ENCODE data around the gene GPR15LG.

The GPR15LG gene

DNA sequence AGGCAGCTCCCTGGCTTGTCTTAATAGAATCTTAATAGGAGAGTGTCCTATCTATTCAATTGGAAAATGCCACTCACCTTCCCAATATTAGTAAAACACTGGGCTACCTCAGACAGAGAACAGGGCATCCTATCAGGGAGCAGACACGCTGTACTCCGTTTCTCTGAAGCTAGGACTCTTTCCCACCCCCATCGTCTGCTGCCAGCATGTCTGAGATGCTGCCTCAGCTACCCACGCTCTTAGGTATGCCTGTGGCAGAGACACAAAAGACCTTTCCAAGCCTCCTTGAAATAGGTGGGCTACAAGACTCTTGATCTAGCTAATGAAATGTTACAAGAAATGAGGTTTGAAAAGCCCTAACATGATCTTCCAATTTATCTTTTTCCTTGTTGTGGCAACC, 54.2 kb downstream of the GPR15LG start:
- no peak overlapping the region for H3K4me3 ChIP-seq (ENCODE audit: low read depth, low read length)
- ChIA-PET CTCF (interaction anchor here (1.1 kb wide), 1 partner anchor 13 kb away, joined by 3 read pairs; no protein-coding TSS in a partner anchor), POLR2A (no interaction called here)
- no peaks in the 10 kb centered on the region for H3K4me1 ChIP-seq (ENCODE audit: control insufficient read depth, insufficient read depth, low read length)
- H3K27ac ChIP-seq (ENCODE audit: extremely low read depth, low read depth, low read length) = no peak overlapping the region
- no peaks in the 10 kb centered on the region for H3K9me3 ChIP-seq (ENCODE audit: control insufficient read depth, insufficient read depth, low read depth, low read length)
- TF ChIP-seq, protein P1, sequence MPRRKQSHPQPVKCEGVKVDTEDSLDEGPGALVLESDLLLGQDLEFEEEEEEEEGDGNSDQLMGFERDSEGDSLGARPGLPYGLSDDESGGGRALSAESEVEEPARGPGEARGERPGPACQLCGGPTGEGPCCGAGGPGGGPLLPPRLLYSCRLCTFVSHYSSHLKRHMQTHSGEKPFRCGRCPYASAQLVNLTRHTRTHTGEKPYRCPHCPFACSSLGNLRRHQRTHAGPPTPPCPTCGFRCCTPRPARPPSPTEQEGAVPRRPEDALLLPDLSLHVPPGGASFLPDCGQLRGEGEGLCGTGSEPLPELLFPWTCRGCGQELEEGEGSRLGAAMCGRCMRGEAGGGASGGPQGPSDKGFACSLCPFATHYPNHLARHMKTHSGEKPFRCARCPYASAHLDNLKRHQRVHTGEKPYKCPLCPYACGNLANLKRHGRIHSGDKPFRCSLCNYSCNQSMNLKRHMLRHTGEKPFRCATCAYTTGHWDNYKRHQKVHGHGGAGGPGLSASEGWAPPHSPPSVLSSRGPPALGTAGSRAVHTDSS (tag by site-specific recombination; IDR thresholded peaks at IDR 0.05) = no peak
- TF ChIP-seq ZNF610 (tag by site-specific recombination; IDR thresholded peaks at IDR 0.05; ENCODE audit: borderline replicate concordance) (no peak), ZNF174 (tag by site-specific recombination; IDR thresholded peaks at IDR 0.05) (no peak), MYNN (tag by site-specific recombination; IDR thresholded peaks at IDR 0.05; ENCODE audit: borderline replicate concordance) (no peak), ZNF843 (tag by site-specific recombination; IDR thresholded peaks at IDR 0.05) (no peak), ZBTB20 (tag by site-specific recombination; IDR thresholded peaks at IDR 0.05) (no peak)
- TF ChIP-seq, protein P2, sequence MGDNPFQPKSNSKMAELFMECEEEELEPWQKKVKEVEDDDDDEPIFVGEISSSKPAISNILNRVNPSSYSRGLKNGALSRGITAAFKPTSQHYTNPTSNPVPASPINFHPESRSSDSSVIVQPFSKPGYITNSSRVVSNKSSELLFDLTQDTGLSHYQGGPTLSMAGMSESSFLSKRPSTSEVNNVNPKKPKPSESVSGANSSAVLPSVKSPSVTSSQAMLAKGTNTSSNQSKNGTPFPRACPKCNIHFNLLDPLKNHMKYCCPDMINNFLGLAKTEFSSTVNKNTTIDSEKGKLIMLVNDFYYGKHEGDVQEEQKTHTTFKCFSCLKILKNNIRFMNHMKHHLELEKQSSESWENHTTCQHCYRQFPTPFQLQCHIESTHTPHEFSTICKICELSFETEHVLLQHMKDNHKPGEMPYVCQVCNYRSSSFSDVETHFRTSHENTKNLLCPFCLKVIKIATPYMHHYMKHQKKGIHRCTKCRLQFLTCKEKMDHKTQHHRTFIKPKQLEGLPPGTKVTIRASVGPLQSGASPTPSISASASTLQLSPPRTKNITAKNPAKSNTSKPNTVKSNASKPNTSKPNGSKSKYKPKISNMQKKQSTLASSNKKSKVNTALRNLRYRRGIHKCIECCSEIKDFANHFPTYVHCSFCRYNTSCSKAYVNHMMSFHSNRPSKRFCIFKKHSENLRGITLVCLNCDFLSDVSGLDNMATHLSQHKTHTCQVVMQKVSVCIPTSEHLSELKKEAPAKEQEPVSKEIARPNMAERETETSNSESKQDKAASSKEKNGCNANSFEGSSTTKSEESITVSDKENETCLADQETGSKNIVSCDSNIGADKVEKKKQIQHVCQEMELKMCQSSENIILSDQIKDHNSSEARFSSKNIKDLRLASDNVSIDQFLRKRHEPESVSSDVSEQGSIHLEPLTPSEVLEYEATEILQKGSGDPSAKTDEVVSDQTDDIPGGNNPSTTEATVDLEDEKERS (tag by site-specific recombination; IDR thresholded peaks at IDR 0.05) = no peak
- TF ChIP-seq, protein P3, sequence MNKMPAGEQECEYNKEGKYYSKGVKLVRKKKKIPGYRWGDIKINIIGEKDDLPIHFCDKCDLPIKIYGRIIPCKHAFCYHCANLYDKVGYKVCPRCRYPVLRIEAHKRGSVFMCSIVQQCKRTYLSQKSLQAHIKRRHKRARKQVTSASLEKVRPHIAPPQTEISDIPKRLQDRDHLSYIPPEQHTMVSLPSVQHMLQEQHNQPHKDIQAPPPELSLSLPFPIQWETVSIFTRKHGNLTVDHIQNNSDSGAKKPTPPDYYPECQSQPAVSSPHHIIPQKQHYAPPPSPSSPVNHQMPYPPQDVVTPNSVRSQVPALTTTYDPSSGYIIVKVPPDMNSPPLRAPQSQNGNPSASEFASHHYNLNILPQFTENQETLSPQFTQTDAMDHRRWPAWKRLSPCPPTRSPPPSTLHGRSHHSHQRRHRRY (tag by site-specific recombination; IDR thresholded peaks at IDR 0.05) = no peak
- TF ChIP-seq, protein P4, sequence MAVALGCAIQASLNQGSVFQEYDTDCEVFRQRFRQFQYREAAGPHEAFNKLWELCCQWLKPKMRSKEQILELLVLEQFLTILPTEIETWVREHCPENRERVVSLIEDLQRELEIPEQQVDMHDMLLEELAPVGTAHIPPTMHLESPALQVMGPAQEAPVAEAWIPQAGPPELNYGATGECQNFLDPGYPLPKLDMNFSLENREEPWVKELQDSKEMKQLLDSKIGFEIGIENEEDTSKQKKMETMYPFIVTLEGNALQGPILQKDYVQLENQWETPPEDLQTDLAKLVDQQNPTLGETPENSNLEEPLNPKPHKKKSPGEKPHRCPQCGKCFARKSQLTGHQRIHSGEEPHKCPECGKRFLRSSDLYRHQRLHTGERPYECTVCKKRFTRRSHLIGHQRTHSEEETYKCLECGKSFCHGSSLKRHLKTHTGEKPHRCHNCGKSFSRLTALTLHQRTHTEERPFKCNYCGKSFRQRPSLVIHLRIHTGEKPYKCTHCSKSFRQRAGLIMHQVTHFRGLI (tag by site-specific recombination; IDR thresholded peaks at IDR 0.05) = no peak
- H3K36me3 ChIP-seq (ENCODE audit: control insufficient read depth in 2 of 2, insufficient read depth in 1 of 2, low read length in 2 of 2) = no peaks in the 10 kb centered on the region

DNA sequence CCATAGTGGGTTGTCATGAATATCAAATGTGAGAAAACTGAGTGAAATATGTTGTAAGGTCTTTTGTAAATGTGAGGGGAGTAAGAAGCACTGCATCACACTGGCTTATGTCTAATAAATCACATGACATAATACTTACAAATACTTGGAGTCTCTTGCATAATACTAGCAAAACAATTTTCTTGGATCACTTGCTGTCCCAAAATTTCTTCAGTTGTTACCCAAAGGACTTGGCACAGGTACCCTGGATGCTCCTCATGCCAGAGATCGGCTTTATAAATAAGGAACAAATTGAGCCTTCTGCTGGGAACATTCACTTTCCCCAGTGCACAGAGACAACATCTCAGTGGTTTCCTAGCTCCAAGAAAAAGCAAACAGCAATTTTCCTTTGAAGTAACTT, 56.8 kb downstream of the GPR15LG start:
- H3K27ac ChIP-seq (ENCODE audit: extremely low read depth, low read depth, low read length) = no peak overlapping the region
- CTCF ChIA-PET = no interaction called here
- POLR2A ChIA-PET = no interaction called here
- TF ChIP-seq ZNF146 (tag by site-specific recombination; IDR thresholded peaks at IDR 0.05) (no peak), ZNF785 (tag by site-specific recombination; IDR thresholded peaks at IDR 0.05) (no peak), ZNF76 (tag by site-specific recombination; IDR thresholded peaks at IDR 0.05; ENCODE audit: borderline replicate concordance, low read depth) (no peak), ZNF792 (tag by site-specific recombination; IDR thresholded peaks at IDR 0.05) (no peak), ZXDB (tag by site-specific recombination; IDR thresholded peaks at IDR 0.05) (no peak), ZNF510 (tag by site-specific recombination; IDR thresholded peaks at IDR 0.05; ENCODE audit: insufficient replicate concordance) (no peak), ZNF302 (tag by site-specific recombination; IDR thresholded peaks at IDR 0.05; ENCODE audit: low read depth) (no peak)
- TF ChIP-seq, protein P2 (tag by site-specific recombination; IDR thresholded peaks at IDR 0.05) = no peak
- TF ChIP-seq, protein P5, sequence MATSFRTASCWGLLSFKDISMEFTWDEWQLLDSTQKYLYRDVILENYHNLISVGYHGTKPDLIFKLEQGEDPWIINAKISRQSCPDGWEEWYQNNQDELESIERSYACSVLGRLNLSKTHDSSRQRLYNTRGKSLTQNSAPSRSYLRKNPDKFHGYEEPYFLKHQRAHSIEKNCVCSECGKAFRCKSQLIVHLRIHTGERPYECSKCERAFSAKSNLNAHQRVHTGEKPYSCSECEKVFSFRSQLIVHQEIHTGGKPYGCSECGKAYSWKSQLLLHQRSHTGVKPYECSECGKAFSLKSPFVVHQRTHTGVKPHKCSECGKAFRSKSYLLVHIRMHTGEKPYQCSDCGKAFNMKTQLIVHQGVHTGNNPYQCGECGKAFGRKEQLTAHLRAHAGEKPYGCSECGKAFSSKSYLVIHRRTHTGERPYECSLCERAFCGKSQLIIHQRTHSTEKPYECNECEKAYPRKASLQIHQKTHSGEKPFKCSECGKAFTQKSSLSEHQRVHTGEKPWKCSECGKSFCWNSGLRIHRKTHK (tag by site-specific recombination; IDR thresholded peaks at IDR 0.05) = no peak
- TF ChIP-seq, protein P6, sequence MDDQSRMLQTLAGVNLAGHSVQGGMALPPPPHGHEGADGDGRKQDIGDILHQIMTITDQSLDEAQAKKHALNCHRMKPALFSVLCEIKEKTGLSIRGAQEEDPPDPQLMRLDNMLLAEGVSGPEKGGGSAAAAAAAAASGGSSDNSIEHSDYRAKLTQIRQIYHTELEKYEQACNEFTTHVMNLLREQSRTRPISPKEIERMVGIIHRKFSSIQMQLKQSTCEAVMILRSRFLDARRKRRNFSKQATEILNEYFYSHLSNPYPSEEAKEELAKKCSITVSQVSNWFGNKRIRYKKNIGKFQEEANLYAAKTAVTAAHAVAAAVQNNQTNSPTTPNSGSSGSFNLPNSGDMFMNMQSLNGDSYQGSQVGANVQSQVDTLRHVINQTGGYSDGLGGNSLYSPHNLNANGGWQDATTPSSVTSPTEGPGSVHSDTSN (CRISPR knock-in tag; IDR thresholded peaks at IDR 0.05) = no peak

More for the DNA sequence above, 56.8 kb downstream of the GPR15LG start:
- Histone ChIP-seq H3K36me3 (ENCODE audit: control insufficient read depth in 2 of 2, insufficient read depth in 1 of 2, low read length in 2 of 2) (no peaks in the 10 kb centered on the region), H3K4me3 (ENCODE audit: low read depth, low read length) (no peak overlapping the region), H3K9me3 (ENCODE audit: control insufficient read depth, insufficient read depth, low read depth, low read length) (no peaks in the 10 kb centered on the region), H3K4me1 (ENCODE audit: control insufficient read depth, insufficient read depth, low read length) (no peaks in the 10 kb centered on the region)

Data from HEK293 (cell line).